ENCODE results near the gene TOGARAM2.

GRCh38 chr2:28989973-28990372 is 8.9 kb downstream of the TOGARAM2 start:
- no peak for TF ChIP-seq CTCF (optimal IDR thresholded peaks at IDR 0.05 in 1 of 3, IDR thresholded peaks at IDR 0.05 in 1 of 3, conservative IDR thresholded peaks at IDR 0.05 in 1 of 3; ENCODE audit: extremely low read depth in 1 of 3, insufficient read depth in 2 of 3, low read length in 3 of 3)
- TF ChIP-seq EZH2 (IDR thresholded peaks at IDR 0.05; ENCODE audit: low read length) = no peak

Measured in keratinocyte (primary cell).